ENCODE measurements around the gene KANSL1.

- TF ChIP-seq SIN3A (IDR thresholded peaks at IDR 0.05; ENCODE audit: borderline replicate concordance, insufficient read depth, low read depth, low read length) (no peak), CTCF (IDR thresholded peaks at IDR 0.05) (no peak), POLR2AphosphoS5 (IDR thresholded peaks at IDR 0.05; ENCODE audit: low read depth, low read length) (no peak)
Measured at GRCh38 chr17:46181940-46182339, 11.3 kb downstream of the KANSL1 start.
